Measurements from ENCODE around the gene REM2.

GRCh38 chr14:22865424-22866405, 17.3 kb upstream of the REM2 start:
- TF ChIP-seq CTCF (conservative IDR thresholded peaks at IDR 0.05; ENCODE audit: low read depth, low read length) (no peak), NFE2L2 (IDR thresholded peaks at IDR 0.05; ENCODE audit: low read depth, low read length) (no peak), CEBPB (IDR thresholded peaks at IDR 0.05; ENCODE audit: low read depth, low read length) (no peak), RFX5 (IDR thresholded peaks at IDR 0.05; ENCODE audit: low read depth, low read length) (no peak), MAZ (IDR thresholded peaks at IDR 0.05; ENCODE audit: borderline replicate concordance, low read depth, low read length) (no peak), BHLHE40 (IDR thresholded peaks at IDR 0.05; ENCODE audit: low read depth, low read length) (no peak), SMC3 (IDR thresholded peaks at IDR 0.05; ENCODE audit: low read depth, low read length) (no peak)
